GM04503 (cell line): ENCODE data around the gene PDE7B.
"Not testable (repeated sequence)": the region's sequence is repeated elsewhere in the genome, so short reads cannot be mapped to it uniquely, and the experiment has no call there.

ENCODE experiments used
- DNase-seq: peaks from one replicate; pipeline ENCODE4 v3.0.0-alpha.2; 2012; ENCODE audit warnings: low read depth

PDE7B gene

GRCh38 chr6:136188486-136188885 lies 337.0 kb downstream of the PDE7B start:
- DNase-seq: no peak

DNA sequence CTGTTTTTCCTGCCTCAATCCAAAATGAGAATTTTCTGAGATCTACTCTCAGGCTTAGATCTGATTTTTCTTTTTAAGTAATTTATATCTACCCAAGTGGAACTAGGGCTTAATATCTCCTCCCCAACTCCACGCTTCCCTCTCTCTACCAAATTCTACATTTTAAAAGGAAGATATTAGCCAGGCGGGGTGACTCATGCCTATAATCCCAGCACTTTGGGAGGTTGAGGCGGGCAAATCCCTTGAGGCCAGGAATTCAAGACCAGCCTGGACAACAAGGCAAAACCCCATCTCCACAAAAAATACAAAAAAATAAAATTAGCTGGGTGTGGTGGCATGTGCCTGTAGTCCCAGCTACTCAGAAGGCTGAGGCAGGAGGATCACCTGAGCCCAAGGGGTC lies 337.6 kb downstream of the PDE7B start:
- no peak for DNase-seq

DNA sequence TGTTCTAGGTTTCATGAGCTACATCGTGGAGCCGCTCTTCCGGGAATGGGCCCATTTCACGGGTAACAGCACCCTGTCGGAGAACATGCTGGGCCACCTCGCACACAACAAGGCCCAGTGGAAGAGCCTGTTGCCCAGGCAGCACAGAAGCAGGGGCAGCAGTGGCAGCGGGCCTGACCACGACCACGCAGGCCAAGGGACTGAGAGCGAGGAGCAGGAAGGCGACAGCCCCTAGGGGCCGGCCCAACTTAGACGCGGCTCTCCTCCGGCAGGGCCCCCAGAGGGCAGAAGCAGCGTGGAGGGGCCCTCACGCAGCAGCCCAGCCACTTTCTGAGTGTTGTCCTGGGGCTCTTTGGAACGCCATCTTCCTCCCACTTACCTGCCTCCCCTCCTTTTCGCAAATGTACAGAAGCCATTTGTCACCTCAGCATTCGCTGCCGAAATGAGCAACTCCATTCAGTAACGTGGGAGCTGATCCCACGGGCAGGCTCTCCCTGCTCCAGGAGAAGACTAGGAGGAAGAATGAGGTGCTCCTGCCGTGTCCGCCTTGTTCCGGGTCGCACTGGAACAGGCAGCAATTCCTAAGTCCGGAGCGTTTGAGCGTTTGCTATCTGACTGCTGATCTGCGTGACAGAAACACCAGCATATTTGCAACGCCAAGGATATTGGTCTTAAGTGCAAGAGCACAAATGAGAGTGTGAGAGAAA lies 340.3 kb downstream of the PDE7B start:
- DNase-seq: no peak

DNA sequence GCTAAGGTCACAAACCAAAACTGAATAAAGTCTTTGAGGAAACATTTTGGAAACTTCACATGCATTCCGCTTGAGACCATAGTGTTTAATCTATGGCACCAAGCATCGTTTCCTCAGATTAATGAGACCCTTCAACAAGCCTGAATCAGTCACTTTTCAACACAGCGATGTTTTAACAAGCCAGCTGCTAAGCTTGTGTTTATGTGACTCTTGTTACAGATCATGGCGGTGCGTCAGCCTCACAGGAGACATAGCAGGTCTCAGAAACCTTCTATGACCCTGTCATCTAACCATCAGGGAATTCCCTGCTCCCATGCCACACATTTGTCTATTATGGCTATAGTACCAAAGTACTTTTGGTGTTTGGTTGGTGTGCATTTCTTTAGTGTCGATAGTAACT lies 341.4 kb downstream of the PDE7B start:
- DNase-seq: no peak

DNA sequence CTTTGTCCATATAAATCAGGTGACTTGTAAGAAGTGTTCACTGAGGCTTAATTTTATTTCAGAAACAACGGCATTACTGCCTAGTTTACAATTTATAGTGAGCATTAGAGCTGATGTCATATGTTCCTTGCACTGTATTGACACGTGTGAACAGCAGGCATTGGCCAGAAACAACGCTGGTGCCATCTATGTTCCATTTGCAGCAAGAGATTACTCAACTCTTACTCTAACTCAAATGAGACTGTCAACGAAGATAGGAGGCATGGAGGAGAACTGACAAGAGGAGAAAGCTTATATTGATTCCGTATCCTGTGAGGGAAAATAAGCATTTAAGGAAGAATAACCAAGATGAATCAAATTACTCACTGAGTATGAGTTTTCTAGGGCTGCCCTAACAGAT lies 350.2 kb downstream of the PDE7B start:
- DNase-seq: no peak

DNA sequence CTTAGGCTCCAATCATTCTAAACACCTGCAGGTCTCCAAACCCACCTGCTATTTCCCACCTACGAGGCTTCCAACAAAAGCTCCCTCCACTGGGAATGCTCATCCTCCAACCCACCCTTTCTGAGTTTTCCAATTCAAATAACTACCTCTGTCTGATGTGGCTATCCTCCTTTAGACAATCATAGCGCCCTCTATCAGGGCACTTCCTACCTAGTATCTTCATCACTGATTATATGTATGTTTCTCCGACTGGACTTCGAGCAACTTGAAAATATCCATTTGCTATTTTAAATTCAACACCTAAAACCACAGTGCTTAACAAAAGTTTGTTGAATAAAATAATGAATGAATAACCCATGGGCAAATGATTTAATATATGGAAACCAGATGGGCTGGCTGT lies 357.3 kb downstream of the PDE7B start:
- no peak for DNase-seq

DNA sequence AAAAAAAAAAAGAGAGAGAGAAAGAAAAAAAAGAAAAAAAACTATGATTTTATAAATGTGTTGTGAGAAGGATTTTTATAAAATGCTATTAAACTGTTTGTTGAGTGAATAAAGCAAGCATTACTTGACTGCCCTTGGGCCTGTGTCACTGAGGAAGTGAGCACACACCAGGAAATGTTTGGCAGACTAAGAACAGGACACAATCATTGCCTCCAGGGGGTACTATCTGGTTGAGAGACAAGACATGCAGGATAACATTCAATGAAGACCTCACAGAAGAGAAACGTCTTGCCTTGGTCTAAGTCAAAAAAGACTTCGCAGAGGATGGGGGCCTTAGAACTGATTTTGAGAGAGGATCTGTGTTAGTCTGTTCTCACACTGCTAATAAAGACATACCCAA lies 358.0 kb downstream of the PDE7B start:
- DNase-seq: no peak

DNA sequence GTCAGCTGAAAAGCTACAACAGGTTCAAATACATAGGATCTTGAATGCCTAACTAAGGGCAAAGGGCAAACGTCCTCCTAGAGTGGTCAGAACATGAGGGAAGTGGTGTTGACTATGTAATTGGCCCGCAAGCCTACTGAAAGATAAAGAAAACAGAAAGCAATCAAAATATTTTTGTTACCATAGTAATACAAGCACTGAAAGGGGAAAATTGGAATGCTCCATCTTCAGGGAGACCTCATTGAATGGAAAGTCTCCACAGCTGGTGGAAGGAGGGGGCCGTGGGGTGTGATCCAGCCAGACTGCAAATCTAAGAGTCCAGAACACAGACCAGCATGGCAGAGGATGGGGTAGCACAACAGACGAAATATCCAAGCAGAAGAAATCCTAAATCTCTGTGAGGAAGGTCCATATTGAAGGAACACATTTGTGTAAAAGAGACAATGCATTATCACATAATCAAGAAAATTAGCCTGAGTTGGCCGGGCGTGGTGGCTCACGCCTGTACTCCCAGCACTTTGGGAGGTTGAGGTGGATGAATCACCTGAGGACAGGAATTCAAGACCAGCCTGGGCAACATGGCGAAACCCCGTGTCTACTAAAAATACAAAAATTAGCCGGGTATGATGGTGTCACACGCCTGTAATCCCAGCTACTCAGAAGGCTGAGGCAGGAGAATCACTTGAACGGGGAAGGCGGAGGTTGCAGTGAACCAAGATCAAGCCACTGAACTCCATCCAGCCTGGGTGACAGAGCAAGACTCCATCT lies 359.1 kb downstream of the PDE7B start:
- no peak for DNase-seq

- no peak for DNase-seq
These were observed 361.1 kb downstream of the PDE7B start for GRCh38 chr6:136212608-136213007.

GRCh38 chr6:136213012-136213539 lies 361.6 kb downstream of the PDE7B start:
- DNase-seq: no peak

- DNase-seq: no peak
These were observed 362.4 kb downstream of the PDE7B start for GRCh38 chr6:136213853-136214252.

- no peak for DNase-seq
These were observed 365.3 kb downstream of the PDE7B start for GRCh38 chr6:136216503-136217401.

GRCh38 chr6:136224974-136225373 lies 373.5 kb downstream of the PDE7B start:
- not testable (repeated sequence) for DNase-seq

GRCh38 chr6:136225496-136225895 lies 374.0 kb downstream of the PDE7B start:
- DNase-seq: no peak

- DNase-seq: no peak
These were observed 374.6 kb downstream of the PDE7B start for GRCh38 chr6:136226027-136226673.

DNA sequence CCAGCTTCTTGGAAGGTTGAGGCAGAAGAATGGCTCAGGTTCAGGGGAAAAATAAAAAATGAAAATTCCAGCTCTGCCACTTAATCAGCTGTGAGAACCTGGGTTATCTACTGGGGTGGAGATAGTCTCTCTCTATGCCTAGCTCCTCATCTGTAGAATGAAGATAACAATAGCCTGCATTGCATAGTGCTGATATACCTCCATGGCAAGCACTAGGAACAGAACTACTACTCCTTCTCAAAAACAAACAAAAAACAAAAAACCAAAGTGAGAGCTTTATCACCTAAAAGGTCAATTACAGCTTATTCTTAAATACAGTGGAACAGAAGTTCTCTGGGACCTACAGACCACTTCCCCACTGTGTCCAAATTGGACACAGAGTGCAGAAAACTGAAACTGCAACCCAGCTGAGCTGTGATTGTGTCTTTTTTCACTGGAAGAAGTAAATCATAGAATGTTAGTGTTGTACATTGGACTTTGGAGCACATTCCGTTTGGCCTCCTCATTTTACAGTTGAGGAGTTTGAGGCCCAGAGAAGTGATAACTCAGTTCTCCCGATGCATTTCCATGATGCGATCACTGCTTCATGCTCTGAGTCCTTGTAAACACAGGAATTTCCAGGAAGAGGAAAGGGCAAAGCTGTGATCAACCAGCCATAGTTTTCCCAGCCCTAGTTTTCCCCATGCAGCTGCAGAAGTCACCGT lies 375.3 kb downstream of the PDE7B start:
- DNase-seq: no peak

DNA sequence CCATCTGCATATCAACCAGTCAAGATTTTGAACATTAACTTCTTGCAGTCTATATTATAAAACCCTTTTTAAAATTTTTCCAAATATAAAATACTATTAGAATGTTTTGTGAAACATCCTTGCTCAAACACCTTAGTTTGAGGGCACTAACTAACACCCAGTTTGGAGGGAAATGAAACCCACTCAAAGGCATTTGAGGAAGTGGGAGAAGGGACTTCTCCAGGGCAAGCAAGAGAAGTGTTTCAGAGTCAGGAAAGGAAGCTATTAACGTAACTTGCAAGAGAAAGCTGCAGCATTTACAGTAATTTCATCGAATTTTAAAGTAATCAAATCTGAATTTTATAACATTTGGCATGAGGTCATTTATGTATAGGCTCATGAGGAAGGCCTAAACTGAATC lies 377.3 kb downstream of the PDE7B start:
- no peak for DNase-seq

DNA sequence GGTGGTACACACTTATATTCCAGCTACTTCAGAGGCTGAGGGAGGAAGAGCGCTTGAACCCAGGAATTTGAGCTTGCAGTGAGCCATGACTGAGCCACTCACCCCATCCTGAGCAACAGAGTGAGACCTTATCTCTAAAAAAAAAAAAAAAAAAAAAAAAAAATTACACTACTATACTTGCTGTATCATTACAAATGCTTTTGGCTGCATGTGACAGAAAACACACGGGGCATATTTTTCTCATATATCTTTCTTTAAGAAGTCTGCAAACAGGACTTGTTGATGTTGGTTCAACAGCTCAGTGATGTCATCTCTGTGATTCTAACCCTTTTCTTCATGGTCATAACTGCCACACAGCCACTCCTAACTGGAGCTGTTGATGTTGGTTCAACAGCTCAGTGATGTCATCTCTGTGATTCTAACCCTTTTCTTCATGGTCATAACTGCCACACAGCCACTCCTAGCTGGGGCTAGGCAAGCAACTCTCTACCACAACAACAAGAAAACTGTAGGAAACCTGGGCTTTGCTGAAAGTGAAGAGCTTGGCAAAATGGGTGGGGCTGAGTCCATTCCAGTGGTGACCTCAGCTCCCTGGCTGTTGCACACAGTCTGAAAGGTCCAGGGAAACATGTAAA lies 378.8 kb downstream of the PDE7B start:
- no peak for DNase-seq

DNA sequence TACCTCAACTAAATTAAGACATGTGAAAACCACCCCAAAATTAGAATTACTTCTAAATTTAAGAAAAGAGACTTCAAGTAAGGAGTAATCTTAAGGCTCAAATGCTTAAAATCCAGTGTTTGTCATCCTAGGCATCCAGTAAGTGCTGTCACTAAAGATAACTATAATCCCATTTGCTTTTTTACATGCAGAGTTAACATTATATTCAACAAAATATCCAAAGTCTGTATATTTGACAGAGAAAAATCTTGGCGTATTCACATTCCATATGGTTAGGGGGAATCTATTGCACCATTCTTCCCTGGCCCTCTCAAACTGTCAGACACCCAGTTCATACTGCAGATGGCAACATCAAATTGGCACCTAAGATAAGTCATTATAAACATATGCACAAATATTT lies 381.2 kb downstream of the PDE7B start:
- DNase-seq: no peak

DNA sequence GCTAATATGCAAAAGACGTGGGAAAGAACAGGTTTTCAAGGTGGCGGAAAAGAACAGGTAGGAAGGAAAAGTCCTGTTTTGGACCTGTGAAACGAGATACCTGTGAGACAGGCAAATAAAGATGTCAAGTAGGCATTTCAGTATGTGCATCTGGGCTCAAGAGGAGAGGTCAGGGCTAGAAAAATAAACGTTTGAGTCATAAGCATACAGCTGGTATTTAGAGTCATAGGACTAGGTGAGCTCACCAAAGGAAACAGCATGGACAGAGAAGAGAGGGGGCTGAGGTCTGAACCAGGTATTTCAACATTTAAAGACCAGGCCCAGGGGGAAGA lies 383.7 kb downstream of the PDE7B start:
- no peak for DNase-seq
